Parathyroid adenoma (tissue), 2 donors: ENCODE measurements around the gene CAPN9.

Experiments used
- H2AFZ ChIP-seq: fragments of 300-600 bp; sonication (generic); one replicate; pipeline ENCODE4 v1.7.0; 2017; ENCODE audit warnings: antibody characterized with exemption, mild to moderate bottlenecking
- H3K27ac ChIP-seq: fragments of 300-600 bp; sonication (generic); one replicate; pipeline ENCODE4 v1.7.0; 2017
- H3K27me3 ChIP-seq: fragments of 300-600 bp; sonication (generic); one replicate; pipeline ENCODE4 v1.7.0; 2017; ENCODE audit warnings: low read length; ENCODE audit not compliant: control insufficient read depth, insufficient read depth
- H3K36me3 ChIP-seq: fragments of 300-600 bp; sonication (generic); one replicate; pipeline ENCODE4 v1.7.0; 2017; ENCODE audit warnings: low read length; ENCODE audit not compliant: control insufficient read depth, insufficient read depth
- H3K4me1 ChIP-seq: fragments of 300-600 bp; sonication (generic); one replicate; pipeline ENCODE4 v1.7.0; 2017; ENCODE audit warnings: control low read depth
- H3K4me2 ChIP-seq: fragments of 300-600 bp; sonication (generic); one replicate; pipeline ENCODE4 v1.7.0; 2017; ENCODE audit warnings: low read length
- H3K4me3 ChIP-seq: fragments of 300-600 bp; sonication (generic); one replicate; pipeline ENCODE4 v1.7.0; 2017; ENCODE audit warnings: low read depth, low read length
- H3K79me2 ChIP-seq: fragments of 300-600 bp; sonication (generic); one replicate; pipeline ENCODE4 v1.7.0; 2017; ENCODE audit warnings: control low read depth
- H3K9ac ChIP-seq: fragments of 300-600 bp; sonication (generic); one replicate; pipeline ENCODE4 v1.7.0; 2017; ENCODE audit warnings: mild to moderate bottlenecking
- H3K9me3 ChIP-seq: fragments of 300-600 bp; sonication (generic); one replicate; pipeline ENCODE4 v1.7.0; 2017; ENCODE audit warnings: low read length; ENCODE audit not compliant: control insufficient read depth
- TF ChIP-seq, protein P1 (sequence below): fragments of 300-600 bp; sonication (generic); IDR thresholded peaks from one replicate; pipeline ENCODE4 v1.7.0; 2017; ENCODE audit warnings: antibody characterized with exemption, mild to moderate bottlenecking
- donor health status: primary hyperparathyroidism.

Gene CAPN9

DNA sequence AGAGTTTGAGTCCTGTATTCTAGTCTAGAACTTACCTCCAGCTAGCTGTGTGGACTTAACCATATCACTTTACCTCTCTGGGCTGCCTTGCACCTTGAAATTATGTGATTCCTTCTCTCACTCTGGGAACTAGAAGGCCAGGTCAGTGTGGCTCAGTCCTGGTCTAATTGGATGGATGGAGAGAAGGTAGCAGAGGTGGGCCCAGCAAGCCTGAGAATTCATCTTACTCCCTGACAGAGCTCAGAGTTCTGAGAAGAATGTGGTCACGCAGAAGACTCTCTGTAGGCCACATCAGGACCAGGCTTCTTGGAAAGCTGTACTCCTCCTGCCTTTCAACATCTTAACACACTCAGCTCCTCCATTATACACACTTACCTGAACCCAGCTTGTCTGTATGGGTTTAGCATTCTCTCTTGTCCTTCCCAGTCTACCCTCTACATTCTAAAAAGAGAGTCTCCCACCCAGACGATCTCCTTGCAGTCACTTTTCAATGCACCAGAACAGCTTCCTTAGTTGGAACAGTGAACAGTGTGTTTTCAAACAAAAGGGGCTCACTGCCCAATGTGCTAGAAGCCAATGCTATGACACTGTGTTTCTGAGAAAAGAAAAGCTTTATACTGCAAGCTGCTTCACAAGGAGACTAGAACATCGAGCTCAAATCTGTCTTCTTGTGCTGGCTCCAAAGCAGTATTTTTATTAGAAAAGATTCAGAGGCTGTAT, 60.5 kb downstream of the CAPN9 start:
- no peak overlapping the region for H3K27ac ChIP-seq
- no peak overlapping the region for H3K4me3 ChIP-seq
- TF ChIP-seq, protein P1, sequence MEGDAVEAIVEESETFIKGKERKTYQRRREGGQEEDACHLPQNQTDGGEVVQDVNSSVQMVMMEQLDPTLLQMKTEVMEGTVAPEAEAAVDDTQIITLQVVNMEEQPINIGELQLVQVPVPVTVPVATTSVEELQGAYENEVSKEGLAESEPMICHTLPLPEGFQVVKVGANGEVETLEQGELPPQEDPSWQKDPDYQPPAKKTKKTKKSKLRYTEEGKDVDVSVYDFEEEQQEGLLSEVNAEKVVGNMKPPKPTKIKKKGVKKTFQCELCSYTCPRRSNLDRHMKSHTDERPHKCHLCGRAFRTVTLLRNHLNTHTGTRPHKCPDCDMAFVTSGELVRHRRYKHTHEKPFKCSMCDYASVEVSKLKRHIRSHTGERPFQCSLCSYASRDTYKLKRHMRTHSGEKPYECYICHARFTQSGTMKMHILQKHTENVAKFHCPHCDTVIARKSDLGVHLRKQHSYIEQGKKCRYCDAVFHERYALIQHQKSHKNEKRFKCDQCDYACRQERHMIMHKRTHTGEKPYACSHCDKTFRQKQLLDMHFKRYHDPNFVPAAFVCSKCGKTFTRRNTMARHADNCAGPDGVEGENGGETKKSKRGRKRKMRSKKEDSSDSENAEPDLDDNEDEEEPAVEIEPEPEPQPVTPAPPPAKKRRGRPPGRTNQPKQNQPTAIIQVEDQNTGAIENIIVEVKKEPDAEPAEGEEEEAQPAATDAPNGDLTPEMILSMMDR = no peak
- H3K9ac ChIP-seq = no peak overlapping the region
- no peaks in the 10 kb centered on the region for H3K79me2 ChIP-seq
- H3K9me3 ChIP-seq = no peaks in the 10 kb centered on the region
- H3K27me3 ChIP-seq = no peaks in the 10 kb centered on the region
- no peaks in the 10 kb centered on the region for H3K36me3 ChIP-seq
- no peak overlapping the region for H3K4me2 ChIP-seq
- no peak overlapping the region for H2AFZ ChIP-seq
- H3K4me1 ChIP-seq = no peaks in the 10 kb centered on the region

DNA sequence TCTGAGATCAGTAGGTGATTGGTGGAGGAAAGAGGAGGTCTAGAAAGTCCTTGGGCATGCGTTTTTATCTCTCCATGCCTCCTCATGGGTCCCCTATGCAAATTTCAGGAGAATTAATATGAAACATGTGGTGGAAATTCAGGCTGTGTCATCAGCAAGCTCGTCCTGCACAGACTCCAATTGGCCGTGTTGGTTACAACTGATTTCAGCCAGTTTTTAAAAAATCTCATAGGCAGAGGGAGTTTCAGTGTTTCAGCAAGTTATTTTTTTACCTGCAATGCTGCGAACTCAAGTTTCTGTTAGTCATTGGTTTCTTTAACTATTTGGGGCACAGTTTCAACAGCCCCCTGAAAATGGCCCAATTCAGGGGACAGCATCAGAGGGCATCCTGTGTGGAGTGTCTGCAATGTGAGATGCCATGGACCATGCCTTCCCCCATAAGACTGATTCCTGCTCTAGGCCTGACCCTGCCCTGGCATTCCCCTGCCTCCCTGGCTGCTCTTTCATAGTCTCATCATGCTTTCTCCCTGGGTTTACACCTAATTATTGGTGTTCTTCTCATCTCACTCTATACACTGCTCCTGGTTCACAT, 61.2 kb downstream of the CAPN9 start:
- Histone ChIP-seq H3K9me3 (no peaks in the 10 kb centered on the region), H2AFZ (no peak overlapping the region), H3K79me2 (no peaks in the 10 kb centered on the region), H3K27ac (no peak overlapping the region), H3K36me3 (no peaks in the 10 kb centered on the region), H3K4me3 (no peak overlapping the region), H3K4me2 (no peak overlapping the region), H3K27me3 (no peaks in the 10 kb centered on the region), H3K4me1 (no peaks in the 10 kb centered on the region), H3K9ac (no peak overlapping the region)
- TF ChIP-seq, protein P1 = no peak

DNA sequence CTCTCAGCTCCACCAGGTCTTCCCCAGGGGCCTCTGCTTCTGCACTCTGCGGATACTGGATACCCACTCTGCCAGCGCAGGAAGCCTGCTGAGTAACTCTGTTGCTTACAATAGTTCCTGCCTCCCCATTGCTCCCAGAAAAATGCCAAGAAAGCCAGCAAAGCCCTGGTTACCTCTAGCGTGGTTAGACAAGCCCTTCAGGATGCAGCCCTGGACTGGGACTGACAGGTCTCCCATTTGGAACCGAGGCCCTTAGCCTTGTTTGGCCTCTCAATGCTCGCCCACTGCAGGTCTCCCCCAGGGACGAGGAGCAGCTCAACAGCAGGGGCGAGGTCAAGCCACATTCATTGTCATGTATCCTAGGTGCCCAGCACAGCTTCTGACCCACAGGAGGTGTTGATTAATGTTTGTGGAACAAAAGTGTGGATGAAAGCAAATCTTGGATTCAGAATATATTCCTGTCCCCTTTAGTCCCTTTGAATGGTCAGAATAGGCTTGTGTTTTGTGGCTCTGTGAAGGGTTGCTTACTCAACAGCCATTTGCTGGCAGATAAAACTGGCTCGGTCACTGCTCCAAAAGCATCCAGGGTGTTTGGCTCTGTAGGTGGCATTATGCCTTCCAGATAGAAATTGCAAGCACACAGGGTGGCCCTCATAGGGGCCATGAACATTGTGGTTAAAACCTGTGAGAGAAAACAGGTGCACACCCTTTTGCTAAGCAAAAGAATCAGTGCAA, 62.2 kb downstream of the CAPN9 start:
- Histone ChIP-seq H2AFZ (no peak overlapping the region), H3K36me3 (no peaks in the 10 kb centered on the region), H3K9ac (no peak overlapping the region), H3K4me2 (no peak overlapping the region), H3K27ac (no peak overlapping the region), H3K27me3 (no peaks in the 10 kb centered on the region), H3K79me2 (no peaks in the 10 kb centered on the region), H3K9me3 (no peaks in the 10 kb centered on the region), H3K4me1 (no peaks in the 10 kb centered on the region), H3K4me3 (no peak overlapping the region)
- TF ChIP-seq, protein P1 = no peak

DNA sequence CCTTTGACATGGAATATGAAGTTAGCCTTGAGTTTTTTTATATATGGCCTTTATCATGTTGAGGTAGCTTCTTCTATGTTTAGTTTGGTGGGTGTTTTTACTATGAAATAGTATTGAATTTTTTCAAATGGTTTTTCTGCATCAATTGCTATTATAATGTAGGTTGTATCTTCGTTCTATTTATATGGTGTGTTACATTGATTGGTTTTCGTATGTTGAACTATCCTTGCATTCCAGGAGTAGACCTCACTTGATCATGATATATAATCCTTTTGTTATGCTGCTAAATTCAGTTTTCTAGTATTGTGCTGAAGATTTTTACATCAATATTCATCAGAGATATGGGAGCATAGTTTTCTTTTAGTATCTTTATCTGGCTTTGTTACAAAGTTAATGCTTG, 65.4 kb downstream of the CAPN9 start:
- Histone ChIP-seq H3K4me1 (no peaks in the 10 kb centered on the region), H3K27ac (no peak overlapping the region), H3K27me3 (no peaks in the 10 kb centered on the region), H3K4me3 (no peak overlapping the region), H2AFZ (no peak overlapping the region), H3K4me2 (no peak overlapping the region), H3K9ac (no peak overlapping the region), H3K9me3 (no peaks in the 10 kb centered on the region), H3K79me2 (no peaks in the 10 kb centered on the region), H3K36me3 (no peaks in the 10 kb centered on the region)
- TF ChIP-seq, protein P1 = no peak
